HG03135 (cell line): Measurements from ENCODE around the gene ZNF423.

Experiments used
- ATAC-seq: cut with Tn5 transposase; IDR thresholded peaks from one replicate; pipeline ENCODE4 v1.9.1; 2021; ENCODE audit warnings: mild to moderate bottlenecking, moderate library complexity; ENCODE audit not compliant: unreplicated experiment

ZNF423 gene

DNA sequence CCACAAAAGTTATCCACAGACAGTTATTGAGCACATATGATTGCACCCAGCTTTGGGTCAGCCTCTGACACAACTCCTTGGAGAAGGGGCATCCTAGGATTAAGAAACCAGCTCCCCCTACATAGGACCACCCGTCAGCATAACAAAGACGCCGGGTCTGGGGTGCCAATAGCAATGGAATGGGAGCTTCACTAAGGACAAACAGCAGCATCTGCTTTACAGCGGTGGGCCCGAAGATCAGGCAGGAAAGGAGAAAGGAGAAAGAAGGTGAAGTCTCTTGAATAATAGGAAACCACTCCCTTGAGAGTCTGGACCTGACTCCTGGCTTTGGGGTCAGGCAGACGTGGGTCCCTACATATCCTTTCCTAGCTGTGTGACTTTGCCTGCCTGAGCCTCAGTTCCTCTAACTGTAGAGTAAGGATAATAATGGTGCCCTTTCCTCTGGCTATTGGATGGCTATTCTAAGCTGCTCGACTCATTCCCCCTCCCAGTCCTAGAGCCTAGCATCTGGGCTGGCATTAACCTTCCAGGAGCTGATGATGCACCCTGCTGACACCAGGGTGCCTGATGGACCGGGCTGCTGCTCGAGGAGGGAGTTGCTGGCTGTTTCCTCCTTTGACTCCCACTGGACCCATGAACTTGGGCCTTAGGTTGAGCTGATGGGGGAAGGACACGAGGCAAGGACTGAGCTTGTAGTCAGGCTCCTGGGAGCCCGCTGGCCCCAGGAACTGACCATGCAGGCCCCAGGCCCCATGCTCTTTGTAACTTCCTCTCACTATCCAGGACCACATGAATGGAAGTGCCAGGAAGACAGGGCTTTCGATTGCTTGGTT lies 388.2 kb downstream of the ZNF423 start:
- no peak for ATAC-seq

DNA sequence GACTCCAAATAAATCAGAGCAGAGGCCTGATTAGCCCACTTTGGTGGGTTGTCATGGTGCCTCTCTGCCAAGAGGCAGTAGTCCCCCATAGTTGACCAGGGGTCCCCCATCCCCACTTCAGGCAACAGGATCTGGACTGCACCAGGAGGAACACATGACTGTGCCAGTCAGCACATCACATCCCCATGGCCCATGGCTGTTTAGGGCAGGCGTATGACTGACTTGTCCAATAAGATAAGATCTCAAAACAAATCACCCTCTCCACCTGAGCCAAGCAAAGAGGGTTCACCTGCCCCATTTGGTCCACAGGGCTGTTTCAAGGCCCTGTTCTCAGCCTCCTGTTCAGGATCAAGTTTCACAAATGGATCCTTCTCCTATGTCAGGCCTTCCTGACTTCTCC lies 389.0 kb downstream of the ZNF423 start:
- ATAC-seq: no peak

- ATAC-seq: no peak
Observed at GRCh38 chr16:49466529-49466831, 389.4 kb downstream of the ZNF423 start.

GRCh38 chr16:49465661-49466528 lies 390.0 kb downstream of the ZNF423 start:
- no peak for ATAC-seq

- no peak for ATAC-seq
Observed at GRCh38 chr16:49464877-49465504, 390.9 kb downstream of the ZNF423 start.

GRCh38 chr16:49464093-49464492 lies 391.8 kb downstream of the ZNF423 start:
- ATAC-seq: no peak

DNA sequence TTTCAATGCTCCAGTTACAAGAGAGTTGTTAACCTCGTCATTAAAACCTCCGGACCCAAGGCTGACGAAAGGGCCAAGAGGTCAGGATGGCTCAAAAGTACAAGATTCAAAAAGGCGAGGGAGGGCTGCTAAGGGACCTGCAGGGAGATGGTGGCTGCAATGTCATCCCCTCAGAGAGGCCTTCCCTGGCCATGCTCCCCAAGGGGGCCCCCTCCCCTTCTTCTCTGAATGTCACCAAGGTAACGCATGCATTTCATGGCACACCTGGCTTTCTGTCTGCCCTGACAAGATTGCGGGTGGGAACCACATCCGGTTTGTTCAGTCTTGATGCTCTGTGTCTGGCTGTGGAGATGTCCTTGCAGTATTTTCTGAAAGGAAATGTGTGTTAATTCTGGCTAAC lies 392.4 kb downstream of the ZNF423 start:
- peak; percentile 74 for ATAC-seq

GRCh38 chr16:49462989-49463371 lies 392.9 kb downstream of the ZNF423 start:
- no peak for ATAC-seq

DNA sequence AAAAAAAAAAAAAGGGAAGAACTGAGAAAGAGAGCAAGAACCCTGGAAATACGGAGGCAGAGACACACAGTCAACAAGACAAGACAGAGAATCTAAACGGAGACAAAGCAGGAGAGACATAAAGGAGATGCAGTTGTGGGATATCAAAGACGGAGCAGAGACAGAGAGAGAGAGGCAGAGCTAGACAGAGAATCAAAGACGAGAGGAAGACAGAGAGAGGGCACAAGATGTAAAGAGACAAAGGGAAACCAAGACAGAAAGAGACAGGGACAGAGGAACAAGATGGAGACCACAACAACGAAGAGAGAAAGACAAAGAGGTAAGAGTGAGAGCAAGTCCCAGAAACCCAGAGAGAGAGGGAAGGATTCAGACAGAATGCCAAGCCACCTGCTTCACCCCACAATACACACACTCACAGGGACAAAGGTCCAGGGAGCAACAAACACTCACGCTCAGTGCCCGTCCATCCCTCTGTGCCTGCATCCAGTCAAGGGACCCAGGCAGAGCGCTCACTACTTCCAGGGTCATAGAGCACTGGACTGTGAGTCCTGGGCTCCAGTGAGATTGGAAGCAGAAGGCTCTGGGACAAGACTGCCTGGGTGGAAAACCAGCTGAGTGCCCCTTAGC lies 393.4 kb downstream of the ZNF423 start:
- no peak for ATAC-seq

DNA sequence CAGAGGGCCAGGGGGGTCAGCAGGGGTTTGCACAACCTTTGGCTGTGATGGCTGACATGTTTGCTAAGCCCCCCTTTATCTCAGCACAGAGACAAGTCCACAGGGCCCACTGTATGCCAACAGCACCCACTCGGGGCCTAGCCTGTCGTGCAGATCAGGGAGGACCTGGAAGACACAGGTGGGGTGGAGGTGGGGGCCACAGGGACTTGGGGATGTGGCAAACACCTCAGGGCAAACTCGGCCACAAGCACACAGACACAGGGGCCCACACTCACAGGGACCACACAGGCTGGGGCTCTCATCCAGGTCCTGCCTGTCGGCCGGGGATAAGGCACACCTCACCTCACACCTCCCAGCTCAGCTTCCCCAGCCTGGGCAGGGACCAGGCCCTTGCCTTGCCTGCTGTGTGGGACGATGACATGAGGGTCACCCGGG lies 394.4 kb downstream of the ZNF423 start:
- ATAC-seq: no peak

GRCh38 chr16:49460786-49461470 lies 395.0 kb downstream of the ZNF423 start:
- no peak for ATAC-seq

DNA sequence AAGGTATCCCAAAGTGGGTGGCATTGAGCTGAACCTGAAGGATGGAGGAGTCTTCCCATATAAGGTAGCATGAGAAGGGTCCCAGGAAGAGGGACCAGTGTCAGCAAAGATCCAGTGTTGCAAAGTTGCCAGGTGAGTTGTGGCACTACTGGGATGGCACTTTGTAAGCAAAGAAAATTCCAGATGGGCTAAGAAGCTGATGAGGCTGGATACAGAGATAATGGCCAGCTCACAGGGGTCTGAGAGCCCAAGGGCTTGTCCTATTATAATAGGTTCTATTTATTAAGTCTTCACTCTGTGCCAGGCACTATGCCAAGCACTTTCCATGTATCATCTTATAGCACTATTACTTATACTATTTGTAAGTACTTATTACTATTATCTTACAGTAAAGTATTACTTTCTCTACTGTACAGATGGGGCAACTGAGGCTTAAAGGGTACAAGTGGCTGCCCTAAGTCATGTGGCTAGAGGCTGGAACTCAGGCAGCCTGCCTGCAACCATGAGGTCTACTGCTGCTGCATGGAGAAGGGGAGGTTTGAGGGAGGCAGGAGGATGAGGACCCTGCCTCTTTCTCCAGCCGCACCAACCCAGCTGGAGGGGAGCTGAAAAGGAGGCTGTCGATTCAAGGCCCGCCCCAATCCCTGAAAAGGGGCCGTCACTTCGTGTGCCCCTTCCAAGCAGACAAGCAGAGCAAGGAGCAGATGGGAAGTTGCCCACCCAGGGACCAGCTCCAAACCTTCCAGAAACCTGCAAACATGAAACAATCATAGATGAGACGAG lies 395.8 kb downstream of the ZNF423 start:
- no peak for ATAC-seq

DNA sequence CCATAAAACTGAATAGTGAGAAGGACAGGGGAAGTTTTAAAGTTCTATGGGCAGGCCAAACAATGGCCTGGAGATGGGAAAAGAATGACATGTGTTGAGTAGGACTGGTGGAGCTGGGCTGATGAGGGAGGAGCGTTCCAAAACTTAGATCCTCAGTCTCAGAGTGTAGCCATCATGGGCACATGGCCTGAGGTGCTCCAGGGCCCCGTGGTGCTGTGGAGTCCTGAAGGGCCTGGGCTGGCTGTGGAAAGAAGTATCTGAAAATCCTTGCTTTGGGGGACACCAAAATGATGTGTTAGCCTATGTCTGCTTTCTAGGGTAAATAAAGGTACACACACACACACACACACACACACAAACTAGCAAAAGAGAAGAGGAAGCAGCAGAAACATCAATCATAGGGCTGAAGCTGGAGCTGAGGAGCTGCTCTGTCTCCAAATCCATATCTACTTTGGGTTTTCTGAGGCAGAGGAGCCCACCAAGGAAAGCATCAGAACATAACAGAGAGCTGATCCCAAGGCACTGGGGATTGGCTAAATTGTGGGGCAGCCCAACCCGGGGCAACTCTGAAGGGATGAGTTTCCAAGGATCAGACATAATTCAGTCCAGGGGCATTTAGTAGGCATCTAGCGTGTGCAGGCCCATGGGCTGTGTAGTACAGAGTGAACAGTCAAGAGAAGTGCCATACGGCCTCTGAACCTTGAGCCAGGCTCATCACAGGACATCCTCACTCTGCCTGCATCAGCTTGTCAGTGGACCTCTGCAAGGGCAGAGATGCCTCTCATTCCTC lies 397.1 kb downstream of the ZNF423 start:
- no peak for ATAC-seq

GRCh38 chr16:49458243-49458642 lies 397.7 kb downstream of the ZNF423 start:
- no peak for ATAC-seq

GRCh38 chr16:49457196-49457595 lies 398.7 kb downstream of the ZNF423 start:
- no peak for ATAC-seq

GRCh38 chr16:49456763-49457162 lies 399.1 kb downstream of the ZNF423 start:
- ATAC-seq: no peak

GRCh38 chr16:49455991-49456745 lies 399.7 kb downstream of the ZNF423 start:
- no peak for ATAC-seq
